Muscle of leg (tissue), 11 donors: Measurements from ENCODE around the gene TARDBP. TPM values are rescaled to one million over a fixed set of nuclear protein-coding genes. Genes with fewer than 3 reads are reported as not detected.
"Not testable (repeated sequence)": the region's sequence is repeated elsewhere in the genome, so short reads cannot be mapped to it uniquely, and the experiment has no call there.

Experiments used
- DNase-seq: peaks from one replicate; pipeline ENCODE4 v3.0.0; 2013
- H3K27ac ChIP-seq: one replicate; pipeline ENCODE4 v1.5.1; 2013; ENCODE audit warnings: mild to moderate bottlenecking, low read length, control low read depth
- H3K27me3 ChIP-seq: one replicate; pipeline ENCODE4 v1.6.1; 2013; ENCODE audit warnings: low read length; ENCODE audit not compliant: control insufficient read depth, insufficient read depth
- H3K36me3 ChIP-seq: one replicate; pipeline ENCODE4 v1.6.1; 2013; ENCODE audit warnings: low read length; ENCODE audit not compliant: control insufficient read depth, insufficient read depth
- H3K4me1 ChIP-seq: one replicate; pipeline ENCODE4 v1.6.1; 2013; ENCODE audit warnings: low read length; ENCODE audit not compliant: control insufficient read depth, insufficient read depth
- H3K4me3 ChIP-seq: one replicate; pipeline ENCODE4 v1.5.1; 2013; ENCODE audit warnings: low read length, control low read depth
- H3K9me3 ChIP-seq: replicated peaks from 2 replicates; pipeline ENCODE4 v1.6.1; 2013; ENCODE audit warnings: low read depth, low read length; ENCODE audit not compliant: control insufficient read depth
- WGBS: methylation state at CpG from one replicate; pipeline ENCODE4 v1.1.5; 2013; ENCODE audit warnings: missing lambda C conversion rate; ENCODE audit not compliant: insufficient coverage; 5-methylcytosine and 5-hydroxymethylcytosine counted together
- polyA plus RNA-seq, 8 donors: library from polyadenylated mRNA; unstranded; fragments of 120-200 nt; gene quantifications; one replicate each; pipeline versions ENCODE4 v1.2.1 to v1.2.3, GENCODE V29; 2013; ENCODE audit warnings: inconsistent platforms in 1 of 8, low replicate concordance in 1 of 8; ENCODE audit not compliant: insufficient read length in 8 of 8, insufficient read depth in 1 of 8
- total RNA-seq: library from RNA; stranded (reverse); fragments of 120-200 nt; gene quantifications from one replicate; pipeline ENCODE4 v1.2.4, GENCODE V29; 2013

TARDBP gene
- total and polyA plus RNA-seq, 9 donors = 44.3 to 216 (median 201) TPM

- peaks cover 9% of the 10 kb centered on the region for H3K4me1 ChIP-seq
- H3K4me3 ChIP-seq = no peak overlapping the region
- no peak for DNase-seq
- H3K9me3 ChIP-seq = no peaks in the 10 kb centered on the region
- peaks cover 64% of the 10 kb centered on the region for H3K36me3 ChIP-seq
- no CpG with 5 or more reads among the region's 1 CpG for WGBS
- H3K27ac ChIP-seq = no peak overlapping the region
- no peaks in the 10 kb centered on the region for H3K27me3 ChIP-seq
Observed at GRCh38 chr1:11065796-11066195, 53.3 kb downstream of the TARDBP start.

- no peak for DNase-seq
- H3K27ac ChIP-seq = no peak overlapping the region
- H3K4me1 ChIP-seq = no peaks in the 10 kb centered on the region
- H3K4me3 ChIP-seq = no peak overlapping the region
- peaks cover 79% of the 10 kb centered on the region for H3K36me3 ChIP-seq
- no peaks in the 10 kb centered on the region for H3K9me3 ChIP-seq
- WGBS = 89% methylated on average over 8 of the region's 18 CpGs
- H3K27me3 ChIP-seq = no peaks in the 10 kb centered on the region
Observed at GRCh38 chr1:11067716-11068599, 55.5 kb downstream of the TARDBP start.

GRCh38 chr1:11068600-11069473, 56.4 kb downstream of the TARDBP start:
- WGBS = 88% methylated on average over 15 of the region's 17 CpGs
- no peak for DNase-seq
- Histone ChIP-seq H3K4me1 (no peaks in the 10 kb centered on the region), H3K27ac (no peak overlapping the region), H3K27me3 (no peaks in the 10 kb centered on the region), H3K9me3 (no peaks in the 10 kb centered on the region), H3K4me3 (no peak overlapping the region), H3K36me3 (peaks cover 82% of the 10 kb centered on the region)

- DNase-seq = no peak
- Histone ChIP-seq H3K9me3 (no peaks in the 10 kb centered on the region), H3K27ac (no peak overlapping the region), H3K4me1 (no peaks in the 10 kb centered on the region), H3K4me3 (no peak overlapping the region), H3K27me3 (no peaks in the 10 kb centered on the region), H3K36me3 (peaks cover 88% of the 10 kb centered on the region)
- WGBS = 77% methylated on average over 9 of the region's 11 CpGs
Observed at GRCh38 chr1:11070876-11071275, 58.4 kb downstream of the TARDBP start.

- H3K27ac ChIP-seq = no peak overlapping the region
- H3K27me3 ChIP-seq = no peaks in the 10 kb centered on the region
- H3K4me3 ChIP-seq = no peak overlapping the region
- no peaks in the 10 kb centered on the region for H3K4me1 ChIP-seq
- H3K36me3 ChIP-seq = peaks cover 88% of the 10 kb centered on the region
- 89% methylated on average over 7 of the region's 15 CpGs for WGBS
- no peaks in the 10 kb centered on the region for H3K9me3 ChIP-seq
- DNase-seq = no peak
Observed at GRCh38 chr1:11071463-11072215, 59.2 kb downstream of the TARDBP start.

GRCh38 chr1:11072216-11072917, 59.9 kb downstream of the TARDBP start:
- Histone ChIP-seq H3K4me1 (no peaks in the 10 kb centered on the region), H3K36me3 (peaks cover 92% of the 10 kb centered on the region), H3K9me3 (no peaks in the 10 kb centered on the region), H3K27ac (no peak overlapping the region), H3K4me3 (no peak overlapping the region), H3K27me3 (no peaks in the 10 kb centered on the region)
- WGBS = 67% methylated on average over 6 of the region's 13 CpGs
- DNase-seq = no peak

GRCh38 chr1:11073398-11073797, 60.9 kb downstream of the TARDBP start:
- H3K27me3 ChIP-seq, H3K27ac ChIP-seq, H3K4me3 ChIP-seq, H3K9me3 ChIP-seq, DNase-seq, H3K4me1 ChIP-seq: not testable (repeated sequence)
- WGBS = no CpG with 5 or more reads among the region's 7 CpGs
- peaks cover 90% of the 10 kb centered on the region for H3K36me3 ChIP-seq

Other genes starting within 250 kb of the TARDBP start
- 30.8 TPM for gene CASZ1, start 216.0 kb upstream of the TARDBP start, total RNA-seq
- gene CASZ1, start 216.0 kb upstream of the TARDBP start, polyA plus RNA-seq = 10 to 100 TPM; 36.8 to 68.4 (median 45.9) TPM
- gene MASP2, start 34.6 kb downstream of the TARDBP start, total RNA-seq = not detected
- 1 to 10 TPM; 1.1 to 6.9 (median 2.6) TPM for gene MASP2, start 34.6 kb downstream of the TARDBP start, polyA plus RNA-seq
- 17.7 TPM for gene SRM, start 47.4 kb downstream of the TARDBP start, total RNA-seq
- 10 to 100 TPM; 67.1 to 89.3 (median 72.3) TPM for gene SRM, start 47.4 kb downstream of the TARDBP start, polyA plus RNA-seq
- 46.5 TPM for gene EXOSC10, start 87.2 kb downstream of the TARDBP start, total RNA-seq
- 10 to 100 TPM; 46.1 to 64.5 (median 54.9) TPM for gene EXOSC10, start 87.2 kb downstream of the TARDBP start, polyA plus RNA-seq
- 1.2 TPM for gene ANGPTL7, start 176.7 kb downstream of the TARDBP start, total RNA-seq
- 1 to 10 TPM in 3 of 8 donors, under 1 TPM in 5; 0.31 to 4.4 (median 0.81) TPM for gene ANGPTL7, start 176.7 kb downstream of the TARDBP start, polyA plus RNA-seq
- gene MTOR, start 249.9 kb downstream of the TARDBP start, total RNA-seq = 24.4 TPM
- gene MTOR, start 249.9 kb downstream of the TARDBP start, polyA plus RNA-seq = 10 to 100 TPM; 23.5 to 33.3 (median 26.4) TPM